HepG2 (cell line): ENCODE measurements around the gene HOXA1. TPM values are rescaled to one million over a fixed set of nuclear protein-coding genes. Genes with fewer than 3 reads are reported as not detected.

Source experiments
- ATAC-seq: fragments of 200-7000 bp; cut with Tn5 transposase; 3 replicates; pipeline ENCODE4 v1.9.1; 2020; ENCODE audit warnings: mild to moderate bottlenecking, moderate library complexity
- BruUV-seq: library from RNA; stranded (reverse); fragments of 400-500 nt; replicated peaks from 2 replicates; lab custom pipeline; 2021; lab: Mats Ljungman, UMichigan
- CTCF ChIA-PET: fragments of 300-600 bp; formaldehyde crosslinking; extraction: SDS; loops from one replicate; lab custom pipeline; 2021; ENCODE audit warnings: low total read pairs, inconsistent platforms, low intra/inter-chr PET ratio; lab: Yijun Ruan, JAX
- POLR2A ChIA-PET: fragments of 350-600 bp; sonication (Branson Sonifier 250); formaldehyde crosslinking; loops from one replicate; lab custom pipeline; 2020; ENCODE audit warnings: antibody characterized with exemption, inconsistent platforms; lab: Yijun Ruan, JAX
- DNase-seq: peaks from one replicate; pipeline ENCODE4 v3.0.0-alpha.2; 2015; ENCODE audit warnings: low spot score
- FAIRE-seq: peaks from 3 replicates; lab custom pipeline; 2011; peaks lifted over from hg19 to GRCh38; lab: Jason Lieb, UNC
- H2AFZ ChIP-seq: one replicate; pipeline ENCODE4 v1.6.1; 2011; ENCODE audit warnings: low read length, inconsistent platforms
- H3K27ac ChIP-seq: fragments of 300-600 bp; 3 replicates; pipeline ENCODE4 v1.8.0; 2011; ENCODE audit warnings: mixed run types, mild to moderate bottlenecking, mixed read lengths, low read length, inconsistent platforms; ENCODE audit not compliant: insufficient read depth; ENCODE audit errors: extremely low read length
- H3K27me3 ChIP-seq, 2 experiments: fragments of 200-600 bp in 1 of 2; 2 replicates in 1 of 2; 3 replicates in 1 of 2; pipeline versions ENCODE4 v1.6.0 to v1.8.0; 2011; ENCODE audit warnings: low read length in 2 of 2, mild to moderate bottlenecking in 2 of 2, moderate library complexity in 2 of 2, inconsistent platforms in 1 of 2; ENCODE audit not compliant: insufficient read depth in 2 of 2, control insufficient read depth in 1 of 2
- H3K36me3 ChIP-seq, 2 experiments: fragments of 200-600 bp in 1 of 2; replicated peaks in 1 of 2; 2 replicates in 1 of 2; 3 replicates in 1 of 2; pipeline versions ENCODE4 v1.5.1 to v1.8.0; 2011; ENCODE audit warnings: low read length in 2 of 2, inconsistent platforms in 1 of 2; ENCODE audit not compliant: insufficient read depth in 2 of 2, control insufficient read depth in 1 of 2
- H3K4me1 ChIP-seq: 2 replicates; pipeline ENCODE4 v1.5.1; 2012; ENCODE audit warnings: low read length, inconsistent platforms; ENCODE audit not compliant: insufficient read depth
- H3K4me2 ChIP-seq: 2 replicates; pipeline ENCODE4 v1.6.0; 2011; ENCODE audit warnings: low read depth, low read length, inconsistent platforms
- H3K4me3 ChIP-seq, 3 experiments: fragments of 200-600 bp in 1 of 3; sonication (generic), shearing (Covaris generic) in 1 of 3; replicated peaks in 1 of 3; 2 replicates each; pipeline ENCODE4 v1.5.1; 2011 to 2016; ENCODE audit warnings: low read length in 3 of 3, inconsistent platforms in 2 of 3, low read depth in 2 of 3, mild to moderate bottlenecking in 2 of 3, control low read depth in 1 of 3, mixed read lengths in 1 of 3; ENCODE audit not compliant: insufficient read depth in 1 of 3
- H3K79me2 ChIP-seq: one replicate; pipeline ENCODE4 v1.6.1; 2011; ENCODE audit warnings: low read length, inconsistent platforms; ENCODE audit not compliant: insufficient read depth
- H3K9ac ChIP-seq: 2 replicates; pipeline ENCODE4 v1.6.0; 2011; ENCODE audit warnings: mild to moderate bottlenecking, low read depth, low read length, inconsistent platforms; ENCODE audit not compliant: insufficient read depth
- H3K9me3 ChIP-seq: 2 replicates; pipeline ENCODE4 v1.5.1; 2012; ENCODE audit warnings: mild to moderate bottlenecking, low read length
- H4K20me1 ChIP-seq: 2 replicates; pipeline ENCODE4 v1.6.0; 2011; ENCODE audit warnings: inconsistent platforms, mild to moderate bottlenecking, low read length, moderate library complexity; ENCODE audit not compliant: insufficient read depth
- ARNTL ChIP-seq: sonication (generic); formaldehyde crosslinking; IDR thresholded peaks from 2 replicates; pipeline ENCODE4 v1.4.0; 2020; ENCODE audit warnings: mild to moderate bottlenecking, missing genetic modification reagents
- BCL6 ChIP-seq: IDR thresholded peaks from 2 replicates; pipeline ENCODE4 v1.6.1; 2016; ENCODE audit warnings: missing genetic modification reagents, missing compliant biosample characterization
- EP300 ChIP-seq, 3 experiments: sonication (generic) in 1 of 3; formaldehyde crosslinking in 1 of 3; IDR thresholded peaks; 2 replicates each; pipeline versions ENCODE4 v1.5.1 to v1.6.1; 2011 to 2020; ENCODE audit warnings: low read depth in 2 of 3, low read length in 2 of 3, borderline replicate concordance in 1 of 3, improper control_type of control experiment in 1 of 3, mild to moderate bottlenecking in 1 of 3, missing genetic modification reagents in 1 of 3, moderate library complexity in 1 of 3
- FOXA1 ChIP-seq, 2 experiments: fragments of 450-650 bp in 1 of 2; sonication (generic) in 1 of 2; formaldehyde crosslinking in 1 of 2; IDR thresholded peaks; 2 replicates each; pipeline versions ENCODE4 v1.4.0 to v1.6.1; 2016 to 2020; ENCODE audit warnings: missing genetic modification reagents in 1 of 2
- FOXP4 ChIP-seq: sonication (generic); formaldehyde crosslinking; IDR thresholded peaks from 2 replicates; pipeline ENCODE4 v1.4.0; 2020; ENCODE audit warnings: missing genetic modification reagents
- MEF2D ChIP-seq: sonication (generic); formaldehyde crosslinking; IDR thresholded peaks from 2 replicates; pipeline ENCODE4 v1.5.1; 2020; ENCODE audit warnings: mild to moderate bottlenecking, missing genetic modification reagents
- NCOR1 ChIP-seq: fragments of 200-600 bp; sonication (generic); IDR thresholded peaks from 2 replicates; pipeline ENCODE4 v1.7.0; 2017; ENCODE audit warnings: antibody characterized with exemption, low read length, borderline replicate concordance
- RARA ChIP-seq: IDR thresholded peaks from 2 replicates; pipeline ENCODE4 v1.6.1; 2016; ENCODE audit warnings: missing genetic modification reagents, missing compliant biosample characterization
- RXRA ChIP-seq: sonication (generic); formaldehyde crosslinking; IDR thresholded peaks from 2 replicates; pipeline ENCODE4 v1.5.1; 2020; ENCODE audit warnings: missing genetic modification reagents
- SOX13 ChIP-seq, 3 experiments: fragments of 450-650 bp in 1 of 3; sonication (generic) in 1 of 3; formaldehyde crosslinking in 1 of 3; IDR thresholded peaks in 2 of 3; conservative IDR thresholded peaks in 1 of 3; 2 replicates each; pipeline versions ENCODE4 v1.5.0 to v1.6.1; 2016 to 2020; ENCODE audit warnings: antibody characterized with exemption in 1 of 3, mild to moderate bottlenecking in 1 of 3, missing compliant biosample characterization in 1 of 3, missing genetic modification reagents in 1 of 3, moderate library complexity in 1 of 3
- TBX3 ChIP-seq: fragments of 450-650 bp; IDR thresholded peaks from 2 replicates; pipeline ENCODE4 v1.6.1; 2017; ENCODE audit warnings: antibody characterized with exemption, mild to moderate bottlenecking, inconsistent platforms, borderline replicate concordance
- ZNF547 ChIP-seq: sonication (generic); formaldehyde crosslinking; IDR thresholded peaks from 2 replicates; pipeline ENCODE4 v1.5.1; 2020; ENCODE audit warnings: mild to moderate bottlenecking, missing genetic modification reagents
- ZNF841 ChIP-seq: sonication (generic); formaldehyde crosslinking; IDR thresholded peaks from 2 replicates; pipeline ENCODE4 v1.8.1; 2023; ENCODE audit warnings: missing genetic modification reagents, borderline replicate concordance
- WGBS: methylation state at CpG from one replicate; pipeline ENCODE4 v1.1.6; 2017; ENCODE audit warnings: low lambda C conversion rate; 5-methylcytosine and 5-hydroxymethylcytosine counted together
- in situ Hi-C: cut with HindIII; loops from 2 replicates; pipeline ENCODE4 v1.10.0; 2017; ENCODE audit warnings: low pct_unique_long_range_greater_than_20kb; ENCODE audit not compliant: extremely low pct_ligation_motif_present
- intact Hi-C: fragments of 100-400 bp; cut with micrococcal nuclease; formaldehyde crosslinking; loops from one replicate; pipeline ENCODE4 v1.10.0; 2022; ENCODE audit not compliant: unreplicated experiment
- polyA plus RNA-seq, 8 experiments: library from polyadenylated mRNA; depleted of rRNA in 3 of 8; stranded (reverse) in 7 of 8; unstranded in 1 of 8; fragments of >200 nt; fragmentation: Illumina TruSeq in 4 of 8; extraction: Trizol in 4 of 8; gene quantifications; 2 replicates each; pipeline versions ENCODE4 v1.2.1 to v1.2.3, GENCODE V29; 2011 to 2016; ENCODE audit warnings: low read depth in 4 of 8, missing spikeins in 1 of 8, mixed read lengths in 1 of 8; ENCODE audit not compliant: insufficient read depth in 1 of 8
- total RNA-seq, 5 experiments: library from RNA; depleted of rRNA; stranded (reverse); fragments of >200 nt; fragmentation: Illumina TruSeq; extraction: Trizol; gene quantifications; 2 replicates each; pipeline ENCODE4 v1.2.3, GENCODE V29; 2016; ENCODE audit warnings: low read depth in 1 of 5
- TF ChIP-seq, protein P1 (sequence below): IDR thresholded peaks from 2 replicates; pipeline ENCODE4 v1.6.1; 2016; ENCODE audit warnings: mild to moderate bottlenecking
- TF ChIP-seq, protein P2 (sequence below): sonication (generic); formaldehyde crosslinking; IDR thresholded peaks from 2 replicates; pipeline ENCODE4 v1.4.0; 2020; ENCODE audit warnings: mild to moderate bottlenecking, missing genetic modification reagents, borderline replicate concordance

The HOXA1 gene
- total and polyA plus RNA-seq, 2 of the 13 experiments (the other 11 are each of a cell fraction or from before 2014, with no cell fraction given): 0.18 to 0.20 TPM

DNA sequence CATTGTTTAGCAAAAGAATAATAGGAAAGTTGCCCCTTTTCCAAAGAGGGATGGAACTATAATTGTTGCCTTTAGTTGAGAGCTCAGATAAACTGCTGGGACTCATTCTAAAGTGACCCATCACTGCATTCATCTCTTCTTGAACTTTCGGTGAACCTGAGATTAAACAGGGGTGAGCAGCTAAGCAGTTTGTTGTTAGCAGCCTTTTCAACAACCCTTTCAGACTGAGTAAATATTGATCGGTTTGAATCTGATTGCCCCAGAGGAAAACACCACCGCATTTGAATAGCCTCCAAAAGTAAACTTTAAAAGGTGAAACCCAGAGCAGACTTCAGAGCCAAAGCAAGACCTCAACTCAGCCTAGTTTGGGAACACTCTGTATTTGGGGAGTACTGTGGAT, 4.7 kb downstream of the HOXA1 start:
- Histone ChIP-seq H2AFZ (no peak overlapping the region), H3K27me3 (peaks cover 2 to 19% of the 10 kb centered on the region in 2 experiments; a peak in 2 of 5 replicates), H3K4me1 (peaks cover 16% of the 10 kb centered on the region), H3K9me3 (no peaks in the 10 kb centered on the region), H3K4me3 (no peak overlapping the region), H3K79me2 (no peaks in the 10 kb centered on the region), H3K36me3 (no peaks in the 10 kb centered on the region), H4K20me1 (no peaks in the 10 kb centered on the region), H3K9ac (no peak overlapping the region), H3K27ac (no peak overlapping the region), H3K4me2 (no peak overlapping the region; the same call in 1 of the 2 replicates)
- in situ Hi-C loops (no loop called here), intact Hi-C loops (no loop called here)
- peak; percentile 49 for ATAC-seq
- FAIRE-seq: peak; percentile 39
- 0% methylated on average over 3 of the region's 3 CpGs for WGBS
- ChIA-PET POLR2A (interaction anchor here (1.2 kb wide), 1 partner anchor 31 kb away, joined by 5 read pairs; no protein-coding TSS in a partner anchor), CTCF (no interaction called here)
- peak; percentile 65 for DNase-seq
- BruUV-seq: no TSS peak
- TF ChIP-seq, protein P1, sequence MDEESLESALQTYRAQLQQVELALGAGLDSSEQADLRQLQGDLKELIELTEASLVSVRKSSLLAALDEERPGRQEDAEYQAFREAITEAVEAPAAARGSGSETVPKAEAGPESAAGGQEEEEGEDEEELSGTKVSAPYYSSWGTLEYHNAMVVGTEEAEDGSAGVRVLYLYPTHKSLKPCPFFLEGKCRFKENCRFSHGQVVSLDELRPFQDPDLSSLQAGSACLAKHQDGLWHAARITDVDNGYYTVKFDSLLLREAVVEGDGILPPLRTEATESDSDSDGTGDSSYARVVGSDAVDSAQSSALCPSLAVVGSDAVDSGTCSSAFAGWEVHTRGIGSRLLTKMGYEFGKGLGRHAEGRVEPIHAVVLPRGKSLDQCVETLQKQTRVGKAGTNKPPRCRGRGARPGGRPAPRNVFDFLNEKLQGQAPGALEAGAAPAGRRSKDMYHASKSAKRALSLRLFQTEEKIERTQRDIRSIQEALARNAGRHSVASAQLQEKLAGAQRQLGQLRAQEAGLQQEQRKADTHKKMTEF (CRISPR knock-in tag): 0 out of 2 replicates have a peak, but pooled peaks have one; percentile 20
- peak; percentile 35; the same call in 1 of the 2 replicates for TF ChIP-seq NCOR1
- peak; percentile 98 for TF ChIP-seq RARA (CRISPR knock-in tag)
- TF ChIP-seq TBX3: peak; percentile 26; the same call in 1 of the 2 replicates
- peak; percentile 61; the same call in 1 of the 2 replicates for TF ChIP-seq BCL6 (CRISPR knock-in tag)
- TF ChIP-seq EP300 (IDR thresholded peaks at IDR 0.05; ENCODE audit: low read depth in 2 of 2, low read length in 2 of 2): peak in 1 of 2 experiments; percentile 38; a peak in 1 of 4 replicates
- no peak for TF ChIP-seq EP300 (CRISPR knock-in tag; IDR thresholded peaks at IDR 0.05; ENCODE audit: borderline replicate concordance)
- no peak for TF ChIP-seq ZNF547
- TF ChIP-seq ZNF841 (CRISPR knock-in tag): no peak
- no peak for TF ChIP-seq SOX13 (IDR thresholded peaks at IDR 0.05)
- peak in 1 of 2 experiments; percentile 33; a peak in 1 of 4 replicates for TF ChIP-seq SOX13 (CRISPR knock-in tag; conservative IDR thresholded peaks at IDR 0.05 in 1 of 2, IDR thresholded peaks at IDR 0.05 in 1 of 2)
- TF ChIP-seq RXRA (CRISPR knock-in tag): peak; percentile 40; the same call in 1 of the 2 replicates
- no peak for TF ChIP-seq ARNTL (CRISPR knock-in tag)
- TF ChIP-seq, protein P2, sequence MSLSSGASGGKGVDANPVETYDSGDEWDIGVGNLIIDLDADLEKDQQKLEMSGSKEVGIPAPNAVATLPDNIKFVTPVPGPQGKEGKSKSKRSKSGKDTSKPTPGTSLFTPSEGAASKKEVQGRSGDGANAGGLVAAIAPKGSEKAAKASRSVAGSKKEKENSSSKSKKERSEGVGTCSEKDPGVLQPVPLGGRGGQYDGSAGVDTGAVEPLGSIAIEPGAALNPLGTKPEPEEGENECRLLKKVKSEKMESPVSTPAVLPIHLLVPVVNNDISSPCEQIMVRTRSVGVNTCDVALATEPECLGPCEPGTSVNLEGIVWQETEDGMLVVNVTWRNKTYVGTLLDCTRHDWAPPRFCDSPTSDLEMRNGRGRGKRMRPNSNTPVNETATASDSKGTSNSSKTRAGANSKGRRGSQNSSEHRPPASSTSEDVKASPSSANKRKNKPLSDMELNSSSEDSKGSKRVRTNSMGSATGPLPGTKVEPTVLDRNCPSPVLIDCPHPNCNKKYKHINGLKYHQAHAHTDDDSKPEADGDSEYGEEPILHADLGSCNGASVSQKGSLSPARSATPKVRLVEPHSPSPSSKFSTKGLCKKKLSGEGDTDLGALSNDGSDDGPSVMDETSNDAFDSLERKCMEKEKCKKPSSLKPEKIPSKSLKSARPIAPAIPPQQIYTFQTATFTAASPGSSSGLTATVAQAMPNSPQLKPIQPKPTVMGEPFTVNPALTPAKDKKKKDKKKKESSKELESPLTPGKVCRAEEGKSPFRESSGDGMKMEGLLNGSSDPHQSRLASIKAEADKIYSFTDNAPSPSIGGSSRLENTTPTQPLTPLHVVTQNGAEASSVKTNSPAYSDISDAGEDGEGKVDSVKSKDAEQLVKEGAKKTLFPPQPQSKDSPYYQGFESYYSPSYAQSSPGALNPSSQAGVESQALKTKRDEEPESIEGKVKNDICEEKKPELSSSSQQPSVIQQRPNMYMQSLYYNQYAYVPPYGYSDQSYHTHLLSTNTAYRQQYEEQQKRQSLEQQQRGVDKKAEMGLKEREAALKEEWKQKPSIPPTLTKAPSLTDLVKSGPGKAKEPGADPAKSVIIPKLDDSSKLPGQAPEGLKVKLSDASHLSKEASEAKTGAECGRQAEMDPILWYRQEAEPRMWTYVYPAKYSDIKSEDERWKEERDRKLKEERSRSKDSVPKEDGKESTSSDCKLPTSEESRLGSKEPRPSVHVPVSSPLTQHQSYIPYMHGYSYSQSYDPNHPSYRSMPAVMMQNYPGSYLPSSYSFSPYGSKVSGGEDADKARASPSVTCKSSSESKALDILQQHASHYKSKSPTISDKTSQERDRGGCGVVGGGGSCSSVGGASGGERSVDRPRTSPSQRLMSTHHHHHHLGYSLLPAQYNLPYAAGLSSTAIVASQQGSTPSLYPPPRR (CRISPR knock-in tag): peak; percentile 78; the same call in 1 of the 2 replicates
- peak; percentile 47; the same call in 1 of the 2 replicates for TF ChIP-seq FOXP4 (CRISPR knock-in tag)
- TF ChIP-seq MEF2D (CRISPR knock-in tag): no peak
- no peak for TF ChIP-seq FOXA1 (IDR thresholded peaks at IDR 0.05)
- TF ChIP-seq FOXA1 (CRISPR knock-in tag; IDR thresholded peaks at IDR 0.05): peak; percentile 25; the same call in 1 of the 2 replicates
